GM19397 (cell line): ENCODE results near the gene LGALS3BP.

ENCODE experiments used
- ATAC-seq: cut with Tn5 transposase; IDR thresholded peaks from one replicate; pipeline ENCODE4 v1.9.1; 2021; ENCODE audit warnings: mild to moderate bottlenecking, moderate library complexity; ENCODE audit not compliant: unreplicated experiment

LGALS3BP gene

GRCh38 chr17:78999947-79000395, 20.2 kb upstream of the LGALS3BP start:
- no peak for ATAC-seq

- ATAC-seq = no peak
Observed at GRCh38 chr17:78999056-78999768, 19.5 kb upstream of the LGALS3BP start.

- ATAC-seq = no peak
Observed at GRCh38 chr17:78998311-78999055, 18.8 kb upstream of the LGALS3BP start.

GRCh38 chr17:78997881-78998280, 18.2 kb upstream of the LGALS3BP start:
- no peak for ATAC-seq

GRCh38 chr17:78997231-78997741, 17.6 kb upstream of the LGALS3BP start:
- no peak for ATAC-seq

GRCh38 chr17:78996781-78997201, 17.1 kb upstream of the LGALS3BP start:
- ATAC-seq = no peak

GRCh38 chr17:78995761-78996451, 16.2 kb upstream of the LGALS3BP start:
- ATAC-seq = no peak

GRCh38 chr17:78995022-78995760, 15.5 kb upstream of the LGALS3BP start:
- no peak for ATAC-seq

- no peak for ATAC-seq
Observed at GRCh38 chr17:78993981-78994671, 14.4 kb upstream of the LGALS3BP start.

- ATAC-seq = no peak
Observed at GRCh38 chr17:78993241-78993956, 13.7 kb upstream of the LGALS3BP start.

GRCh38 chr17:78992542-78993212, 13.0 kb upstream of the LGALS3BP start:
- no peak for ATAC-seq

- ATAC-seq = no peak
Observed at GRCh38 chr17:78991906-78992532, 12.3 kb upstream of the LGALS3BP start.

- no peak for ATAC-seq
Observed at GRCh38 chr17:78991017-78991738, 11.5 kb upstream of the LGALS3BP start.

- ATAC-seq = no peak
Observed at GRCh38 chr17:78990349-78991016, 10.8 kb upstream of the LGALS3BP start.

GRCh38 chr17:78988152-78988551, 8.4 kb upstream of the LGALS3BP start:
- no peak for ATAC-seq

- ATAC-seq = no peak
Observed at GRCh38 chr17:78986649-78987328, 7.1 kb upstream of the LGALS3BP start.
